Measurements from ENCODE around the gene IGFBP2.

IGFBP2 gene

DNA sequence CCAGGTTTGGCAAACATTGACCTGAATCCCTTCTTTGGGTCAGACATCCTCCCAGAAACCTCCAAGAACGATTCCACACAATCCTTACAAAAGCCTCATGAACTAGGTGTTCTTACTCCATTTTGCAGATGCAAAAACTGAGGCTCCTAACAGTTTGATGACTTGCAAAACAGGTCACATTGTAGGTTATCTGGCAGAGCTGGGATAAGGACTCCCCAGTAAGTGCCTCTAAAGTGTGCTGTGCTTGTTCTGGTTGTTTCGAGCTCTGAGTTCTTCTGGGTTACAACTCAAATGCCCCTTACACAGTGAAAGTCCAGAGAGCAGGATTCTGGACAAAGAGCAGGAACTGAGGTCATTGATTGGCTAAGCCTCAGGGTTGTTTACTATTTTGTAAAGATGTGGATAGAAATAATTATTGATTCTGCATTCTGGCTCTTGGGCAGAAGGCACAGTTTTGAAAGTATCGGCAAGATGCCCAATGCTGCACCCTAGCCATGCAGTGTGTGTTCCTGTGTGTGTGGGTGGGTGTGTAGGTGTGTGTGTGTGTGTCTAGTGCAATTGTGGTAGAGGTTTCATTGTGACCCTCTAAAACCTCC is 17.0 kb upstream of the IGFBP2 start:
- no peak for DNase-seq

- no peak for DNase-seq
Measured at GRCh38 chr2:216617159-216617815, 15.9 kb upstream of the IGFBP2 start.

DNA sequence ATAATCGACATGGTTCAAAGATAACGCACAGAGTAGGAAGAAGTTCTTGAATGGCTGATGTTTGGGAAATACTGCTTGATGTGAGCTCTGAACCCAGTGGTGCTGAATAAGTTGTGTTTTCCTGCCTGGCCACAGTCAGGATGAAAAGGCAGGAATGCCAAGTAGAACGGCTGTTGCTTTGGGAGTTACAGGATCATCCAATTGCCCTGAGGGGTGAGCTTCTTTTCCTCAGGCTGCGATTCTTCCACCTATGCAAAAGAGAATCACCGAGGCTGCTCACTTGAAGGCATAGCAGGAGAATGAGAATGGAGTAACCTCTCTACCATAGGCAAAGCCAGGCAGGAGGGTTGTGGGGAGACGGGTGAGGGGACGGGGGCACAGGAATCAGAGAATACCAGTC is 14.4 kb upstream of the IGFBP2 start:
- no peak for DNase-seq

GRCh38 chr2:216619411-216620393 is 13.5 kb upstream of the IGFBP2 start:
- DNase-seq: no peak

- DNase-seq: no peak
Measured at GRCh38 chr2:216620786-216621185, 12.4 kb upstream of the IGFBP2 start.

- DNase-seq: no peak
Measured at GRCh38 chr2:216621292-216621691, 11.9 kb upstream of the IGFBP2 start.

GRCh38 chr2:216622526-216622925 is 10.7 kb upstream of the IGFBP2 start:
- no peak for DNase-seq

GRCh38 chr2:216624251-216624650 is 9.0 kb upstream of the IGFBP2 start:
- DNase-seq: no peak

GRCh38 chr2:216626168-216626874 is 6.9 kb upstream of the IGFBP2 start:
- no peak for DNase-seq

- DNase-seq: no peak
Measured at GRCh38 chr2:216626875-216627245, 6.4 kb upstream of the IGFBP2 start.

DNA sequence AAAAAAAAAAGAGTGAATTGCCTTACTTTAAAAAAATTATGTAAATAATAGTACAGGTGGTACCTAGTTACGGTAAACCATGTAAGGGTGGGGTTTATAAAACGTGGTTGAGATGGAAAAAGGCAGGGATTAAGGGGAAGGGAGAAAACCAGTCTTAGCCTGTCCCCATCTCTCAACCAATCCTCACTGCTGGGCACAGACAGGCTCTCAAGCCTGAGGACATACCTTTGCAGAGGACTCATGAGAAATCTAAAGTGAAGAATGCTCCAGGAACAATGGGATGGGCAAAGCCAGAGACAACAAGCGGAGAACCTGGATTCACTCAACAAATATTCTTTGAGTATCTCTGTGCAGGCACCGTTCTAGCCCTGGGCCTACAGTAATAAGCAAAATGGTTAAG is 3.4 kb upstream of the IGFBP2 start:
- no peak for DNase-seq

GRCh38 chr2:216632346-216632951 is 771 bp upstream of the IGFBP2 start:
- no peak for DNase-seq

DNA sequence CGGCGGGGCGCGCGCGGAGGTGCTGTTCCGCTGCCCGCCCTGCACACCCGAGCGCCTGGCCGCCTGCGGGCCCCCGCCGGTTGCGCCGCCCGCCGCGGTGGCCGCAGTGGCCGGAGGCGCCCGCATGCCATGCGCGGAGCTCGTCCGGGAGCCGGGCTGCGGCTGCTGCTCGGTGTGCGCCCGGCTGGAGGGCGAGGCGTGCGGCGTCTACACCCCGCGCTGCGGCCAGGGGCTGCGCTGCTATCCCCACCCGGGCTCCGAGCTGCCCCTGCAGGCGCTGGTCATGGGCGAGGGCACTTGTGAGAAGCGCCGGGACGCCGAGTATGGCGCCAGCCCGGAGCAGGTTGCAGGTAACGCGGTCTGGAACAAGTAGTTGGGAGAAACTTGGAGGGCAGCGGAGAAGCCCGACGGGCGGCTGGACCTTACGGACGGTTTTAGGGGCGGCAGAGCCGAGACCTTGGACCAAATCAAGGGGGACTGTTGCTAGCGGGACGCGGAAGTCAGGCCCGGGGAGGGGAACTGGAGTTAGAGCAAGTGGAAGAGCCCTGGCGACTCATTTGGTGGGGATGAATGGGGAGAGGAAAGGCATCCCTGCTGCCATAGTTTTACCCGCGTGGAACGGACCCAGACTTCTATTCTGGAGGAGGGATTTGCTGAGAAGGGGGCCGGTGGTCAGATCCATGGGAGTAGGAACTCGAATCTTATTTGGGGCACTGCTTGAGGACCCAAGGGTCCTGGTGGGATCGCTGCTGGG is 573 bp downstream of the IGFBP2 start:
- DNase-seq: no peak

- no peak for DNase-seq
Measured at GRCh38 chr2:216634370-216635148, 1.3 kb downstream of the IGFBP2 start.

DNA sequence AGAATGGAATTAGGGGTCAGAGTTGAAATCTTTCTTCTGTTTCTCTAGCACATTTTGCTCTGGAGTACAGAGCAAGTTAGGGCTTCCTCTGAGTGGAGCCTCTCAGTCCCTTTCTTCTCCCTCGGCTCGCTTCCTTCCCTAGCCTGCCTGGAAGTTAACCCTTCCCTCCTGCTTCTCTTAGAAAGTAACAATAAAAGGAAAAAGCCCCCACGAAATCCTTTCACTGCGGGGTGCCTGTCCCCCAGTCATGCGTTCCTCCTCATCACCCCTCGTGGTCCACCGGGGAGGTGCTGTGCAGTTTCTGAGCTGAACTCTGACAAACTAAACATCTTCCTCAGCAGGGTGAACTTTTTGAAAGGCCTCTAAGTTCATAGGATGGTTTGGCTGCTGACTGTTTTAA is 2.0 kb downstream of the IGFBP2 start:
- no peak for DNase-seq

DNA sequence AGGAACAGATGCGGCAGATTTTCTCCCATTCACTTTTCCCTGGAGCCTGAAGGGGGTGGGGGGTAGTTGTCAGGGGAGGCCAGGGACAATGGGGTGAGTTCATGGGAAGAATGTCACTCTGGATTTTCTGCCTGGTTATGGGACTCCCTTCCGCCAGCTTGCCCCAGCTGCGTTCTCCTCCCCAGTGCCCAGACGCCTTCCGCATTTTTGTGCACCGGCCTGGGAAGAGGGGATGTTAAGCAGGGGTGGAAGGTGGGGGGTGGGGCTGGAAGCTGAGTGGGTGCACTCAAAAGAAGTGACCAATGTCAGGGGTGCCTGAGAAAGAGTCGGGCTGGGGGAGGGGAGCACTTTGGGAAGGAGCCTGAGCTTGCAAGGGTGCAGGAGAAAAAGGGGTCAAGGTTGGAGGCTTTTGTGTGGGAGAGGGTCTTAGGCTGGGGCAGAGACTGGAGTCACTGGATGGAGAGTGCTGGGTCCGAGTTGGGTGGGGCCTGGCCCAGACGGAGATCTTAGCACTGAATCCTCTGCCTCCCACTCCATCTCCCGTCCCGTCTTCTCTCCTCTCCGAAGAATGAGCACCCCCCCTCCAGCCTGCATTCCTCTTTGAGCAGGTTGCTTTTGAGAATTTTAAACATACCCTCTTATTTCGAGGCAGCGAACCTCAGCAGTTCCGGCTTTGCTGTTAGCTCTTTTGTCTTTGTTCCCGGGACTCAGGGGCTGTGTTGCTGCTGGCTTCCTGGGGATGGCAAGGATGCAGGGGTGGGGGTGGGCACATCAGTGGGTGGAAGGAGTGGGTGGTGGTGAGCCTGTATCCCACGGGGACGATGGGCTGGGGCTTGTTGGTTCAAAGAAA is 2.7 kb downstream of the IGFBP2 start:
- no peak for DNase-seq

GRCh38 chr2:216636551-216637450 is 3.6 kb downstream of the IGFBP2 start:
- DNase-seq: no peak

GRCh38 chr2:216637472-216637871 is 4.3 kb downstream of the IGFBP2 start:
- DNase-seq: no peak

Measured in HCEC 1CT (cell line).